Activated CD4-positive, CD25-positive, alpha-beta regulatory T cell treated with anti-CD3 and anti-CD28 coated beads, Interleukin-2, amount 50 U/mL, for 16 hours (primary cell): ENCODE measurements around the gene TNS4.

Experiments used
- DNase-seq: peaks from one replicate; pipeline ENCODE4 v3.0.0-alpha.2; 2020; ENCODE audit warnings: low read depth, low spot score

Gene TNS4

GRCh38 chr17:40535438-40535837 is 34.0 kb upstream of the TNS4 start:
- no peak for DNase-seq

- no peak for DNase-seq
Observed at GRCh38 chr17:40534371-40535189, 33.2 kb upstream of the TNS4 start.

- no peak for DNase-seq
Observed at GRCh38 chr17:40533896-40534295, 32.5 kb upstream of the TNS4 start.

GRCh38 chr17:40532520-40533253 is 31.3 kb upstream of the TNS4 start:
- DNase-seq: no peak

GRCh38 chr17:40531051-40531991 is 29.9 kb upstream of the TNS4 start:
- DNase-seq: no peak

- no peak for DNase-seq
Observed at GRCh38 chr17:40530531-40530994, 29.1 kb upstream of the TNS4 start.

GRCh38 chr17:40529991-40530390 is 28.6 kb upstream of the TNS4 start:
- no peak for DNase-seq

- DNase-seq: no peak
Observed at GRCh38 chr17:40528692-40529417, 27.4 kb upstream of the TNS4 start.

- no peak for DNase-seq
Observed at GRCh38 chr17:40526668-40527067, 25.2 kb upstream of the TNS4 start.

- DNase-seq: no peak
Observed at GRCh38 chr17:40525294-40525693, 23.9 kb upstream of the TNS4 start.

- DNase-seq: no peak
Observed at GRCh38 chr17:40524243-40524965, 23.0 kb upstream of the TNS4 start.

- DNase-seq: no peak
Observed at GRCh38 chr17:40522961-40523310, 21.5 kb upstream of the TNS4 start.

- DNase-seq: no peak
Observed at GRCh38 chr17:40522250-40522960, 21.0 kb upstream of the TNS4 start.

GRCh38 chr17:40520991-40521453 is 19.6 kb upstream of the TNS4 start:
- no peak for DNase-seq

GRCh38 chr17:40519089-40519775 is 17.8 kb upstream of the TNS4 start:
- DNase-seq: no peak

- no peak for DNase-seq
Observed at GRCh38 chr17:40518401-40519088, 17.1 kb upstream of the TNS4 start.

- DNase-seq: no peak
Observed at GRCh38 chr17:40517981-40518380, 16.6 kb upstream of the TNS4 start.

GRCh38 chr17:40517286-40517662 is 15.9 kb upstream of the TNS4 start:
- no peak for DNase-seq
